GM19455 (cell line): ENCODE measurements around the gene AGAP9.
"Not testable (repeated sequence)": the region's sequence is repeated elsewhere in the genome, so short reads cannot be mapped to it uniquely, and the experiment has no call there.

Experiments used
- ATAC-seq: cut with Tn5 transposase; IDR thresholded peaks from one replicate; pipeline ENCODE4 v1.9.1; 2021; ENCODE audit not compliant: unreplicated experiment

Gene AGAP9

DNA sequence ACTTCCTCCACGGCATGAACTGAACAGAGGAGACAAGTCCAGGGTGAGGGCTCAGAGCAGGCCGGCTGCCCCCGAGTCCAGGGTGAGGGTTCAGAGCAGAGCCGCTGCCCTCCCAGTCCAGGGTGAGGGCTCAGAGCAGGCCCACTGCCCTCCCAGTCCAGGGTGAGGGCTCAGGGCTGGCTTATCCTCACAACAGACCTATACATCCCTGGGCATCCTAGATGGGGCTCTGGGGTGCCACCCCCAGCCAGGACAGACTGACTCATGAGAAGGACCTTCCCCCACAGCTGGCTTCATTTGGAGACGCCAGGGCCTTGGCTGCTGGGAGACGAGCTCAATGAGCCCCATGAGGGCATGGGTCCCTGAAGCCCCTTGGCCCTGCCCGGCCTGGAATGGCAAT, 33.8 kb downstream of the AGAP9 start:
- not testable (repeated sequence) for ATAC-seq

GRCh38 chr10:47485943-47486342, 37.5 kb downstream of the AGAP9 start:
- not testable (repeated sequence) for ATAC-seq

GRCh38 chr10:47484786-47485185, 38.7 kb downstream of the AGAP9 start:
- ATAC-seq = not testable (repeated sequence)

- not testable (repeated sequence) for ATAC-seq
These were observed 39.5 kb downstream of the AGAP9 start, which contains the start of gene ANXA8 for GRCh38 chr10:47483923-47484322. ANXA8 (minus strand) TSS chr10:47484115; CDS start chr10:47483933, 182 bp downstream.

DNA sequence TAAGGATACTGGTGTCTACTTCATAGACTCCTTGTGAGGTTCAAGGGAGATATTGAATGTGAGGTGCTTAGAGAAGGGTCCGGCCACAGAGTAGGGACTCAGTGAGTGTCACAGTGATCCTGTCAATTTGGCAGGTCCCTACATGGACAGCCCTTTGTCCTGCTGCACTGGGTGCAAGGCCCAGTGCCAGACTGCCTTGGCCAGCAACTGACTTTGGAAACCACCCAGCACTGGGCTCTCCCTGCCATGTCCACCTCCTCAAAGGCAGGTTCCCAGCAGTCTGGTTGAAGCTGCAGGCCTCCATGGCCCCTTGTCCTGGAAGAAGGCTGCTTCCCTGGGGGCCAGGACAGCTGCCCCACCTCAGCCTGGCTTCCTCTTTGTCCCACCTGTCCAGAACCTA, 41.1 kb downstream of the AGAP9 start:
- ATAC-seq = not testable (repeated sequence)

- ATAC-seq = not testable (repeated sequence)
These were observed 41.7 kb downstream of the AGAP9 start for GRCh38 chr10:47481768-47482181.

GRCh38 chr10:47481182-47481766, 42.2 kb downstream of the AGAP9 start:
- not testable (repeated sequence) for ATAC-seq

GRCh38 chr10:47480133-47480532, 43.3 kb downstream of the AGAP9 start:
- not testable (repeated sequence) for ATAC-seq

DNA sequence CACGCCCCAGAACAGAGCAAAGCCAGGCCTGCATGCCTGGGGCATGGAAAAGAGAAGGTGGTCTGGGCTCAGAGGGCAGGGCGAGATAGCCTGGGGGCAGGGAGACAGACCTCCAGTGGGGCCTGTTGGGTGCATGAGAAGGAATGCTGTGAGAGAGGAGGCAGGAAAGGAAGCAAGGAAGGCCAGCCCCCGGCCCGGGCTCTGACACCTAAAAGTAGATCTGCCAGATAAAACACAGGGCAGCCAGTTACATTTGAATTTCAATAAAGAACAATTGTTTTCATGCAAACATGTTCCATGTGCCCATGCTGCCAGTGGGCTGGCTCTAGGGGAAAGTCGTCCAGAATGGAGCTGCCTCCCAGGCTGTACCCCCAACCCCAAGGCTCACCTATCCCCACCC, 45.3 kb downstream of the AGAP9 start:
- not testable (repeated sequence) for ATAC-seq

- ATAC-seq = not testable (repeated sequence)
These were observed 46.4 kb downstream of the AGAP9 start for GRCh38 chr10:47477078-47477477.

GRCh38 chr10:47475101-47475500, 48.3 kb downstream of the AGAP9 start:
- ATAC-seq = not testable (repeated sequence)

- ATAC-seq = not testable (repeated sequence)
These were observed 49.9 kb downstream of the AGAP9 start for GRCh38 chr10:47473516-47473915.

GRCh38 chr10:47472647-47473046, 50.8 kb downstream of the AGAP9 start:
- ATAC-seq = not testable (repeated sequence)

DNA sequence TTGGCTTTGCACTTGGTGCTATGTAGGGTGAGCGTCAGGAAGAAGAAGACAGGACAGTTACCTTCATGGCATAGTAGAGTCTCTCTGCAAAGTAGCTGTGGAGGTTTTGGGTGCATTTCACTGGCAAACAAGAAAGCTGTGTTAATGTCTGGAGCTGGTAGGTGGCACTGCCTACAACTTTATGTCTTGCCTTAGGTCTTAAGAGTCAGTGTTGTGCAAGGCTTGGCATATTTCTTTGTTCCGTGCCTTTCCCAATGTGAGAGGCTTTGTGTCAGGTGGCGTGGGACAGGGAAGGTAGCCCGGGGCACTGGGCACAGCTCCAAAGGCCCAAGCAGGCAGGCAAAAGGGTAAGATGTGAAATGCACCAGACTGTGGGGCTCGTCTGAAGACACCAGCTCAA, 51.4 kb downstream of the AGAP9 start:
- not testable (repeated sequence) for ATAC-seq

- ATAC-seq = not testable (repeated sequence)
These were observed 54.5 kb downstream of the AGAP9 start for GRCh38 chr10:47468731-47469528.

DNA sequence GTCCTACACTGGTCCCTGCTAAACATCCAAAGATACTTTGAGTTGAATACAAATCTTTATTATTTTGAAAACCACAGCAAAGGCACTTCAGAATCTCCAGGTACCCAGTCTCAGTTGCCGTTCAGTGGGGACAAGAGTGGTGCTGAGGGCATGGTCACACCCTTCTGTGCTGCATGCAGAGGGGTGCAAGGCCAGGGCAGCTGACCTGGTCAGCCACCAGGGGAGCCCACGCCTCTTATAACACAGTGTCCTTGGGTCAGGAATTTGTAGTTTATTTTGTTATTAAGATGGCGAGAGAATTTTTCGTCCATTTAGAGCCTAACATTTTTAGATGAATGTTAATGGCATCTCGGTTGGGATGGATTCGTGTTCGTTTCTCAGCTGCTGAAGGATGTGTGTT, 55.5 kb downstream of the AGAP9 start:
- not testable (repeated sequence) for ATAC-seq

DNA sequence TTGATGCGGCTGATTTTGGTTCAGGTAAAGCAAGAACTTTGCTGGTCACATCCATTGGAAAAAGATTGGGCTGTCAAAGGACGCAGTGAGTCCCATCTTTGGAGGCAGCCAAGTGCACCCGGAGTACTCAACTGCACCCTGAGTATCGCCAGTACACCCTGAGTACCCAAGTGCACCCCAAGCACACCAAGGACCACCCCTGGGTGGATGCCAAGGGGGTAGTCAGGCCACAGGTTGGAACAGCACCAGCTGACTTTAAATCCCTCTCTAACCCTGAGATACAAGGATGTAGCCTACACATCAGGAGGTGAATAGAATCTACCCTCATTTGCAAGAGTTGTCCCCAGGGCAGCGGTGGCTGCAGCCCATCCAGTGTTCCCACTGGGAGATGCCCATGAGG, 56.0 kb downstream of the AGAP9 start:
- not testable (repeated sequence) for ATAC-seq

- not testable (repeated sequence) for ATAC-seq
These were observed 58.1 kb downstream of the AGAP9 start for GRCh38 chr10:47465216-47465917.

DNA sequence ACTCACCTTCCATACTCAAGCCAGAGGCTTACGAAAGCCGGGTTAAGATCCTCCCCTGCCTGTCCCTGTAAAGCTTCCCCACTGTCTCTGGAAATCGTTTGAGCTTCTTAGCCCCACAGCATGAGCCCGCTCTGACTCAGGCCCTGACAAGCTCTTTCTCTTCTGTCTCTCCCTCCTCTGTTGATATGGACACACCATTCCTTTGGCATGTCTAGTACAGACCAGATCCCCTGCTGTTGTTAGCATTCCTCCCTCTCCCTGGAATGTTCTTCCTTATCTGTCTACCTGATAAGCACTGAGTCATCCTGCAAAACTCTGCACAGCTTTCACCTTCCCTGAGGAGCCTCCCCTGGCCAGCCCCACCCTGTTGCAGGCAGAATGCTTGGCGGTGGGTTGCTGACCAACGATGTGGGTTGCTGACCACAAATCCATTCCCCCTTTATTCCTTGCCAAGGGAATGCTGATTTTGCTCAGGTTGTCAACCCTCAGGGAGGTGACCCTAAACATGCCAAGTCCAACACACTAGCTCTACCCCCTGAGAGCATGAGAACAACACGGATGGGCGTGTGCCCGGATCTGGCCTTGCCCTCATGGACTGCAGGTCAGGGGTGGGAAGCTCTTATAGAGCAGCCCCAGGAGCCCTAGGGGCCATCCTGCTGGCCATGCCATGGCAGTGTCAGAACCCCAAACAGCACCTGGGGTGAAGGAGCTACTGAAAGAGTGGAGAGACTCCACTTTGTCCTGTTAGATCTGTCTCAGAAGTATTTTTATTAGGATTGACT, 60.7 kb downstream of the AGAP9 start:
- ATAC-seq = not testable (repeated sequence)

- not testable (repeated sequence) for ATAC-seq
These were observed 62.2 kb downstream of the AGAP9 start for GRCh38 chr10:47461261-47461687.
